IPS DF 6.9 (cell line): Measurements from ENCODE around the gene ROBO1.

Experiments used
- DNase-seq: peaks from one replicate; pipeline ENCODE4 v3.0.0-alpha.2; 2013; ENCODE audit warnings: low read depth, low spot score
- H3K27ac ChIP-seq: one replicate; pipeline ENCODE4 v1.5.1; 2013; ENCODE audit warnings: low read length, control low read depth
- H3K27me3 ChIP-seq: 2 replicates; pipeline ENCODE4 v1.6.1; 2013; ENCODE audit warnings: mild to moderate bottlenecking, low read length; ENCODE audit not compliant: control insufficient read depth, insufficient read depth
- H3K36me3 ChIP-seq: 2 replicates; pipeline ENCODE4 v1.6.1; 2013; ENCODE audit warnings: low read length; ENCODE audit not compliant: control insufficient read depth, insufficient read depth
- H3K4me1 ChIP-seq: 2 replicates; pipeline ENCODE4 v1.6.1; 2013; ENCODE audit warnings: low read length; ENCODE audit not compliant: control insufficient read depth, insufficient read depth
- H3K4me3 ChIP-seq: 2 replicates; pipeline ENCODE4 v1.5.1; 2013; ENCODE audit warnings: mild to moderate bottlenecking, low read length
- H3K9me3 ChIP-seq: 2 replicates; pipeline ENCODE4 v1.6.1; 2013; ENCODE audit warnings: low read length, inconsistent platforms; ENCODE audit not compliant: control insufficient read depth, insufficient read depth
- WGBS: extraction: QIAGEN DNeasy Blood & Tissue Kit; methylation state at CpG from one replicate; pipeline ENCODE4 v1.1.7; 2013; ENCODE audit warnings: mixed read lengths, missing lambda C conversion rate; ENCODE audit not compliant: insufficient read length, insufficient coverage; 5-methylcytosine and 5-hydroxymethylcytosine counted together

Gene ROBO1

DNA sequence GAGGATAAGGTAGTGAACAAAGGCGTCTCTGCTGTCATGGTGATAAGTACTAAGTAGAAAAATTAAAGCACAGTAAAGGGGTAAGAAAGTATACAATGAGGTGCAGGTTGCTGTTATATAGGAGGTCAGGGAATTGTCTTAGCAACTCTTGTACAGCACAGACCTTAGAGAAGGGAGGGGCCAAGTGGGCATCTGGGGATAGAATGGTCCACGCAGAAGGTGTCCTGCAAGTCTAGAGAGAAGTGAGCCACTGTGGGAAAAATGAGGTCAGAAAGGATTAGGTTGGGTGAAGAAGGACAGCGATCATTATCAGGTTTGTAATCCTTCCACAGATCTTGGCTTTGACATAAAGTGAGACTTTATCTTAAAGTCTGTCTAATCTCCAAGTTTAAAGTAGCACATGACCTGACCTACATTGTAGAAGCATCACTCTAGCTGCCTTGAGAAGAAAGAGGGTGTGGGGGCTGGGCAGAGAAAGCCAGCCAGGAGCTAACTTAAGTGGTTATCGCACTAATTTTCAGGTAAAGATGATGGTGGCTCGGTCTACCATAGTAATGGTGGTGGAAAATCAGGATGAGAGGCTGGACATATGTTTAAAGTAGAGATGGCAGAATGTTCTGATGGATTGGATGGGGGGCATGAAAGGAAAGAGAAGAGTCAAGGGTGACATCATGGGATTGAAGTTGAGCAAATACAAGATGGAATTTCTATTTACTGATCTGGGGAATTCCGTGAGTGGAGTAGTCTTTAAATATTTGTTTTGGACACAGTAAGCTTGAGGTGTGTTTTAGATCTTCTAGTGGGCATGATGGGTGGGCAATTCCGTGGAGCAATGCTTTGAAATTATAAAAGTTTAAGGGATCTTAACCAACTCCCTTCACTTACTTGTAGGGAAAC lies 919.2 kb downstream of the ROBO1 start:
- no peak for DNase-seq
- H3K27ac ChIP-seq, result no peak overlapping the region
- no peaks in the 10 kb centered on the region for H3K36me3 ChIP-seq
- H3K4me1 ChIP-seq, result no peaks in the 10 kb centered on the region
- no CpG with 5 or more reads among the region's 7 CpGs for WGBS
- no peaks in the 10 kb centered on the region for H3K9me3 ChIP-seq
- no peak overlapping the region for H3K4me3 ChIP-seq
- H3K27me3 ChIP-seq, result no peaks in the 10 kb centered on the region

DNA sequence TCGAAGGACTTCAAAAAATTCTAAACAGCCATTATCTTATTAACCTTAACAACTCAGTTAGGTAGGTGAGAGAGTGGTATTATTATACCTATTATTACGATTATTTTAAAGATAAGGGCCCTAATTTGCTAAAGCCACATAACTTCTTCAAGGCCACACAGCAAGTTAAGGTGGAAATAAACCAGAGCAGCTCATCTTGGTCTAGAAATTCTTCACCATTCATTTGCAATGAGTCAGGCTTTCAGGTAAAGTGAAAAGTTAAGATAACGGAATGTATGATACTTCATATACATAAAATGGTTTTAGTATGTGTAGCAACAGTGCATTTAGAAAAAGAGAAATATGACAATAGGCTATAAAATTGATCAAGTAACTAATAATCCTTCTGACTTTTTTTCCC lies 920.2 kb downstream of the ROBO1 start:
- Histone ChIP-seq H3K27ac (no peak overlapping the region), H3K27me3 (no peaks in the 10 kb centered on the region), H3K36me3 (no peaks in the 10 kb centered on the region), H3K4me3 (no peak overlapping the region), H3K4me1 (no peaks in the 10 kb centered on the region), H3K9me3 (no peaks in the 10 kb centered on the region)
- no peak for DNase-seq
- WGBS, result no CpG with 5 or more reads among the region's 3 CpGs

DNA sequence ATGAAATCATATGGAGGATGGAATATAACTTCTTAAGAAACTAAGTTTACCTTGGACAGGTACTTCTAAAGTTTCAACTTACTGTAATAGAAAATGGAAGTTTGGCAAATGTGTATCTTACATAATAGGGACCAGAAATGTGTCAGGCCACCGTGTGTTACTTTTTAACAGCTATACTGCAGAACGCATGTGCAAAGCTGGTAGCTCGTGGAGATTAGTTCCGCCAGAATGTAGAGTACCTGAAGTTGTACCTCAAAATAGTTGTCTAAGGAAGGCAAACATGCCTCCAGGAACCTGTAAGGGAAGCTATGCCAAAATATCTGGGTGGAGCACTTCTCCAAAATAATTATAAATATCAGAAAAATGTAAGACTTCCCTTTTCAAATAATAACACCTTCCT lies 920.6 kb downstream of the ROBO1 start:
- H3K27ac ChIP-seq, result no peak overlapping the region
- H3K9me3 ChIP-seq, result no peaks in the 10 kb centered on the region
- WGBS, result no CpG with 5 or more reads among the region's 4 CpGs
- no peaks in the 10 kb centered on the region for H3K27me3 ChIP-seq
- no peak for DNase-seq
- H3K4me1 ChIP-seq, result no peaks in the 10 kb centered on the region
- no peak overlapping the region for H3K4me3 ChIP-seq
- H3K36me3 ChIP-seq, result no peaks in the 10 kb centered on the region

DNA sequence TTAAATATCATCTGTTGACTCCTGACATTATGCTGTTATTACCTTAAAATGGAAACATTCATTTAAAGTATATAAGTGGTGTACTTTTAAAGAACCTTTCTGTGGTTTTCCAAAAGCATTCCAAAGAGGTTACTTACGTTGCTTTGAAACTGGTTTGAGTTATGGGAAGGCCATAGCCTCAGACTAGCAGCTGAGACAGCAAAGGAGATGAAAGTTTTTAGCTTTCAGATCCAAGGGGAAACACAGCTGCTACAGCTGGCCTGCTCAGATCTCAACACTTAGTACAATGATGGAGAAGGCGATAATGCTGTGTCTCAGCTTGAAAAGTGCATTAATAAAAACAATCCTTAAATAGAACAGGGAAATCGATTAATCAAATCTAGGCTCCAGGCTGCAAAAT lies 921.1 kb downstream of the ROBO1 start:
- no peak overlapping the region for H3K27ac ChIP-seq
- H3K9me3 ChIP-seq, result no peaks in the 10 kb centered on the region
- no peaks in the 10 kb centered on the region for H3K4me1 ChIP-seq
- no peak for DNase-seq
- no CpG with 5 or more reads among the region's 3 CpGs for WGBS
- H3K27me3 ChIP-seq, result no peaks in the 10 kb centered on the region
- no peaks in the 10 kb centered on the region for H3K36me3 ChIP-seq
- H3K4me3 ChIP-seq, result no peak overlapping the region

DNA sequence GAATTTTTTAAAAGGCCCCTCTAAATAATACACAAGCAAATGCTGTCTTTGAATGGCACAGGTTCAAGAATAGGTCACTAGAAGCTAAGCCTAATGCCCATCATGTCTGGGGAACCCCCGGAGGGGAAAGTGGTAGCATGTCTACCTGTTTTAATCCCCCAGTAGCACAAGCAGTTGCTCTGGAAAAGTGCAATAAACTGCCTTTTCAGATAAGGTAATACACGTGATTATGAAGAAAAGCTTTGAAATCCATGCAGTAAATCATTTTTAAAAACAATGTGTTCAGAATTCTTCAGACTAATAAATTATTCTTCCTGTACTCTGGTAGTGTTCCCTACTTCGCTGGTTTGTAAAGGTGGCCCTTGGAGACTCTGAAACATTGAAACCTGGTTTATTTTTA lies 922.2 kb downstream of the ROBO1 start:
- no peaks in the 10 kb centered on the region for H3K27me3 ChIP-seq
- H3K4me1 ChIP-seq, result no peaks in the 10 kb centered on the region
- H3K27ac ChIP-seq, result no peak overlapping the region
- DNase-seq, result no peak
- WGBS, result no CpG with 5 or more reads among the region's 3 CpGs
- no peak overlapping the region for H3K4me3 ChIP-seq
- H3K36me3 ChIP-seq, result no peaks in the 10 kb centered on the region
- no peaks in the 10 kb centered on the region for H3K9me3 ChIP-seq

DNA sequence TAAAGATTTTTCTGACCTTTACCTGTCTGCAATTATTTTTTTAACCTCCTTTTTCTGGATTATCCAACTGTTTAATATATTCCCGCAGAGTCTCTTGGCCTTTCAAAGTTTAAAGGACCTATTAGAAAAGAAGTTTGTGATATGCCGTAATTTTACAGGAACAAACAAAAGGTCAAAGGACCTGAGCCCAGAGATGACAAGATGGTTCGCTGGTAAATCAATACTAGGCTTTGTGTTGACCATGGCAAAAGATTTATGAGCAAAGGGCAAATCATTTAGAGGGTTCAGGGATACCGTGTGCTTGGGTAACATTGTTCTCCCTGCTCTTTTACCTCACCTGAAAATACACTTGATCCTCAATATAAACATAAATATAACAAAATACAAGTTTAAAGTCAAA lies 923.5 kb downstream of the ROBO1 start:
- Histone ChIP-seq H3K4me1 (no peaks in the 10 kb centered on the region), H3K9me3 (no peaks in the 10 kb centered on the region), H3K27me3 (no peaks in the 10 kb centered on the region), H3K27ac (no peak overlapping the region), H3K36me3 (no peaks in the 10 kb centered on the region), H3K4me3 (no peak overlapping the region)
- no peak for DNase-seq
- WGBS, result no CpG with 5 or more reads among the region's 4 CpGs

DNA sequence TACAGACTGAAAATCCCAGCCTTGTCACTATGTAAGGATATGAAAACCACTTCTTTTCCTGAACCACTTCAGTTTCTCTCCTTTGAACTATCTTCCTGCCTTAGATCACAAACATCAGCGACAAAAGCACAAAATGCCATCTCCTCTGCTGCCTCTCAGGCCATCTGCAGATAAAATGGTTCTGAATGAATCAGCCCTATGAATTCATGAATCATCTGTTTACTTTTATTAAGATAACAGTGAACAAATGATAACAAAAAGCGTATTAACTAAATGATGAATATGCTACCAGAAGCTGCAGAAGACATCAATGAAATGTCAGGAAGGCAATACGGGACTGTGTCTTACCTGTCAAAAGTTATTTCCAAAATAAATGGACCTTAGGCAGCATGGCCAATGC lies 928.1 kb downstream of the ROBO1 start:
- H3K4me1 ChIP-seq, result no peaks in the 10 kb centered on the region
- H3K27me3 ChIP-seq, result no peaks in the 10 kb centered on the region
- no CpG with 5 or more reads among the region's 3 CpGs for WGBS
- no peaks in the 10 kb centered on the region for H3K36me3 ChIP-seq
- H3K9me3 ChIP-seq, result no peaks in the 10 kb centered on the region
- no peak for DNase-seq
- no peak overlapping the region for H3K4me3 ChIP-seq
- no peak overlapping the region for H3K27ac ChIP-seq

DNA sequence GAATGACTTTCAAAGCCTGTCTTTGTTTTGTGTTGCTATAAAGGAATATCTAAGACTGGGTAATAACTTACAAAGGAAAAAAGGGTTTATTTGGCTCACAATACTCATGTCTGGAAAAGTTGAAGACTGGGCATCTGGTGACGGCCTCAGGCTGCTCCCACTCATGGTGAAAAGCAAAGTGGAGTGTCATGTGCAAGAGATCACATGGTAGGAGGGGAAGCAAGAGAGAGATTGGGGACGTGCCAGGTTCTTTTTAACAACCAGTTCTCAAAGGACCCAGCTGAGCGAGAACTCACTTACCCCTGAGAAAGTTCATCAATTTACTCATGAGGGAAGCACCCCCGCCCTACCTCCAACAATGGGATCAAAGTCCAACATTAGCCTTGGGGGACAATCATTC lies 929.4 kb downstream of the ROBO1 start:
- no peaks in the 10 kb centered on the region for H3K36me3 ChIP-seq
- no peaks in the 10 kb centered on the region for H3K27me3 ChIP-seq
- no peaks in the 10 kb centered on the region for H3K4me1 ChIP-seq
- no peak for DNase-seq
- H3K9me3 ChIP-seq, result no peaks in the 10 kb centered on the region
- no peak overlapping the region for H3K27ac ChIP-seq
- WGBS, result no CpG with 5 or more reads among the region's 4 CpGs
- H3K4me3 ChIP-seq, result no peak overlapping the region

DNA sequence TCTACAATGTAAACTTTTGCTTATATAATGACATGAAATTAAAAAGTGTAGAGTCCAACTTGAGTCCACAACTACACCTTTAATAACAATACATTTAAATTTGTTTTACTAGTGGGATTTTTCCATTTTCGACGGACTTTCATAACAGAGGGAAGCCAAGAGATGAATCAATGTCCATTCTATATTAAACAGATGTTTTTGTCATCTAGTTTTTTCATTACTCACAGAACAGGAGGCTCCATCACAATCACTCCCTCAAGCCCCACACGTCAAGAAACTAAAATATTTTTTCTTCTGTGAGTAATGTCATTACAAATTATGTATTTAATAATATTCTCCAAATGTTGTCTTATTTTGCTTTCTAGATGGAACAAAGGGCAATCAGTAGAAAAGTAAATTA lies 932.9 kb downstream of the ROBO1 start:
- Histone ChIP-seq H3K27ac (no peak overlapping the region), H3K4me1 (no peaks in the 10 kb centered on the region), H3K4me3 (no peak overlapping the region), H3K27me3 (no peaks in the 10 kb centered on the region), H3K9me3 (no peaks in the 10 kb centered on the region), H3K36me3 (no peaks in the 10 kb centered on the region)
- DNase-seq, result no peak
- no CpG with 5 or more reads among the region's 3 CpGs for WGBS

DNA sequence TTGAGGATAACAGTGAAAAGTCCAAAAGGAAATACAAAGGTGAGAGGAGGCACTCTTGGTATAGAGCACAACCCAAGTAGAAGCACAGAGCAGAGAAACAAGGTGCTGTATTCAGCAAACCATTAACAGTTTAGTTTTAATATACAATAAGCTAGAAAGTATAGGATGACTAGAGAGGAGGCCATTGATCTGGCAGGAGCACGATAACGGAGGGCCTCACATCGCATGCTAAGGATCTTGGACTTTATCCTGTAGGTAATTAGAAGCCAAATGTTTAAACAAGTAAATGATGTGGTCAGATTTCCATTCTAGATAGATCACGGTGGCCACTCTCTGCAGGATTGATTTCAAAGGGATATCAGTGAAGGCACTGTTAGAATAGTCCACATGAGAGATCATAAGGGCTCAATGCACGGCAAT lies 935.0 kb downstream of the ROBO1 start:
- Histone ChIP-seq H3K9me3 (no peaks in the 10 kb centered on the region), H3K4me1 (no peaks in the 10 kb centered on the region), H3K4me3 (no peak overlapping the region), H3K27me3 (no peaks in the 10 kb centered on the region), H3K27ac (no peak overlapping the region), H3K36me3 (no peaks in the 10 kb centered on the region)
- WGBS, result no CpG with 5 or more reads among the region's 5 CpGs
- no peak for DNase-seq

DNA sequence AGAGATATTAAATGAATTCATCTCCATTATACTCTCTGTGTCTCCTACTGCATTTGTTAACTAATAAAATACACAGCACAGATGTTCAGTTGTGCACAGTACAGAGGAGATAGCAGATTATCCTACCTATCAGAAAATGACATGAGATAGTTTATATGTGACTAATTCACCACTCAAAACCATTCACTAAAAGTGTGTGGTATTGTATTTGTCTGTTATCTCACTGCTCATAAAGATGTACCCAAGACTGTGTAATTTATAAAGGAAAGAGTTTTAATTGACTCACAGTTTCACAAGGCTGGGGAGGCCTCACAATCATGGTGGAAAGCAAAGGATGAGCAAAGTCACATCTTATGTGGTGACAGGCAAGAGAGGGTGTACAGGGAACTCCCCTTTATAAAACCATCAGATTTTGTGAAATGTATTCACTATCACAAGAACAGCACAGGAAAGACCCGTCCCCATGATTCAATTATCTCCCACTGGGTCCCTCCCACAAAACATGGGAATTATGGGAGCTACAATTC lies 936.3 kb downstream of the ROBO1 start:
- no peaks in the 10 kb centered on the region for H3K4me1 ChIP-seq
- no peaks in the 10 kb centered on the region for H3K27me3 ChIP-seq
- DNase-seq, result no peak
- H3K36me3 ChIP-seq, result no peaks in the 10 kb centered on the region
- WGBS, result no CpG with 5 or more reads among the region's 1 CpG
- no peaks in the 10 kb centered on the region for H3K9me3 ChIP-seq
- H3K4me3 ChIP-seq, result no peak overlapping the region
- H3K27ac ChIP-seq, result no peak overlapping the region
